Germinal center (tissue), 1 donor: Measurements from ENCODE around the gene CIAO1.
A peak's percentile ranks its signal among the peaks of the same experiment; 100 is the strongest.
"Not testable (repeated sequence)": the region's sequence is repeated elsewhere in the genome, so short reads cannot be mapped to it uniquely, and the experiment has no call there.

ENCODE experiments used
- DNase-seq: peaks from one replicate; pipeline ENCODE4 v3.0.0; 2012; ENCODE audit warnings: mixed read lengths, low spot score

CIAO1 gene

GRCh38 chr2:96276787-96277499, 10.9 kb downstream of the CIAO1 start:
- DNase-seq = no peak

- DNase-seq = no peak
These were observed 21.3 kb downstream of the CIAO1 start for GRCh38 chr2:96287273-96287856.

- no peak for DNase-seq
These were observed 25.7 kb downstream of the CIAO1 start for GRCh38 chr2:96291751-96292150.

GRCh38 chr2:96294271-96294670, 28.2 kb downstream of the CIAO1 start:
- DNase-seq = not testable (repeated sequence)

GRCh38 chr2:96296925-96297324, 30.9 kb downstream of the CIAO1 start:
- DNase-seq = no peak

- DNase-seq = no peak
These were observed 35.8 kb downstream of the CIAO1 start for GRCh38 chr2:96301865-96302264.

- DNase-seq = no peak
These were observed 38.6 kb downstream of the CIAO1 start for GRCh38 chr2:96304606-96305005.

GRCh38 chr2:96305091-96305978, 39.3 kb downstream of the CIAO1 start, which contains the start of gene SNRNP200:
Gene SNRNP200, minus strand, starts transcription at chr2:96305546. Its CDS starts 109 bp downstream, at chr2:96305437.
- DNase-seq = peak; percentile 85

- DNase-seq = no peak
These were observed 39.9 kb downstream of the CIAO1 start for GRCh38 chr2:96305979-96306308.

- DNase-seq = no peak
These were observed 40.3 kb downstream of the CIAO1 start for GRCh38 chr2:96306370-96306769.

GRCh38 chr2:96308248-96308647, 42.2 kb downstream of the CIAO1 start:
- no peak for DNase-seq

GRCh38 chr2:96315005-96315399, 49.0 kb downstream of the CIAO1 start:
- DNase-seq = no peak

- DNase-seq = no peak
These were observed 49.5 kb downstream of the CIAO1 start for GRCh38 chr2:96315400-96316071.

- no peak for DNase-seq
These were observed 51.0 kb downstream of the CIAO1 start for GRCh38 chr2:96316999-96317398.

- no peak for DNase-seq
These were observed 51.6 kb downstream of the CIAO1 start for GRCh38 chr2:96317584-96317997.

- no peak for DNase-seq
These were observed 52.7 kb downstream of the CIAO1 start for GRCh38 chr2:96318723-96319122.

- no peak for DNase-seq
These were observed 53.4 kb downstream of the CIAO1 start for GRCh38 chr2:96319396-96319795.

GRCh38 chr2:96320326-96320725, 54.3 kb downstream of the CIAO1 start:
- no peak for DNase-seq

GRCh38 chr2:96320728-96321622, 55.0 kb downstream of the CIAO1 start:
- DNase-seq = peak; percentile 40
